MCF 10A (cell line): ENCODE results near the gene PIEZO2. TPM values are rescaled to one million over a fixed set of nuclear protein-coding genes. Genes with fewer than 3 reads are reported as not detected.

Experiments used
- BruUV-seq: library from RNA; stranded (reverse); fragments of 400-500 nt; replicated peaks from 2 replicates; lab custom pipeline; 2021; lab: Mats Ljungman, UMichigan
- CTCF ChIA-PET: fragments of 300-600 bp; sonication (Branson Sonifier 250); formaldehyde crosslinking; extraction: SDS; loops from one replicate; lab custom pipeline; 2021; ENCODE audit warnings: antibody characterized with exemption, inconsistent platforms; lab: Yijun Ruan, JAX
- POLR2A ChIA-PET: fragments of 300-600, 350-650 bp; sonication (Branson Sonifier 250); formaldehyde crosslinking; extraction: SDS; loops from one replicate; lab custom pipeline; 2020; ENCODE audit warnings: antibody characterized with exemption, inconsistent platforms; lab: Yijun Ruan, JAX
- DNase-seq: peaks from one replicate; pipeline ENCODE4 v3.0.0-alpha.2; 2018; ENCODE audit not compliant: unreplicated experiment
- H3K27ac Mint-ChIP-seq: one replicate; pipeline ENCODE4 v1.8.0; 2022; ENCODE audit warnings: mild to moderate bottlenecking, low read depth, mixed read lengths; ENCODE audit not compliant: unreplicated experiment
- H3K27me3 Mint-ChIP-seq: one replicate; pipeline ENCODE4 v1.8.0; 2022; ENCODE audit warnings: mixed read lengths; ENCODE audit not compliant: insufficient read depth, unreplicated experiment
- H3K36me3 Mint-ChIP-seq: one replicate; pipeline ENCODE4 v1.8.0; 2022; ENCODE audit warnings: mild to moderate bottlenecking, moderate library complexity, mixed read lengths; ENCODE audit not compliant: insufficient read depth, unreplicated experiment
- H3K4me1 Mint-ChIP-seq: one replicate; pipeline ENCODE4 v1.8.0; 2022; ENCODE audit warnings: mixed read lengths; ENCODE audit not compliant: insufficient read depth, unreplicated experiment
- H3K4me3 Mint-ChIP-seq: one replicate; pipeline ENCODE4 v1.8.0; 2022; ENCODE audit warnings: mild to moderate bottlenecking, moderate library complexity, mixed read lengths; ENCODE audit not compliant: unreplicated experiment
- H3K9me3 Mint-ChIP-seq: one replicate; pipeline ENCODE4 v1.8.0; 2022; ENCODE audit warnings: mixed read lengths; ENCODE audit not compliant: unreplicated experiment
- intact Hi-C: fragments of 100-400 bp; cut with micrococcal nuclease; formaldehyde crosslinking; loops from 2 replicates; pipeline ENCODE4 v1.14.1; 2022
- total RNA-seq: library from RNA; stranded (reverse); gene quantifications from 2 replicates; pipeline ENCODE4 v1.2.3, GENCODE V29; 2022
- TF ChIP-seq, protein P1 (sequence below): fragments of 200-600 bp; IDR thresholded peaks from one replicate; pipeline ENCODE4 v1.8.0; 2022; ENCODE audit warnings: antibody characterized with exemption, mild to moderate bottlenecking; ENCODE audit not compliant: unreplicated experiment

PIEZO2 gene
- total RNA-seq, 1 experiment from 2014 or later = 0.49 TPM

DNA sequence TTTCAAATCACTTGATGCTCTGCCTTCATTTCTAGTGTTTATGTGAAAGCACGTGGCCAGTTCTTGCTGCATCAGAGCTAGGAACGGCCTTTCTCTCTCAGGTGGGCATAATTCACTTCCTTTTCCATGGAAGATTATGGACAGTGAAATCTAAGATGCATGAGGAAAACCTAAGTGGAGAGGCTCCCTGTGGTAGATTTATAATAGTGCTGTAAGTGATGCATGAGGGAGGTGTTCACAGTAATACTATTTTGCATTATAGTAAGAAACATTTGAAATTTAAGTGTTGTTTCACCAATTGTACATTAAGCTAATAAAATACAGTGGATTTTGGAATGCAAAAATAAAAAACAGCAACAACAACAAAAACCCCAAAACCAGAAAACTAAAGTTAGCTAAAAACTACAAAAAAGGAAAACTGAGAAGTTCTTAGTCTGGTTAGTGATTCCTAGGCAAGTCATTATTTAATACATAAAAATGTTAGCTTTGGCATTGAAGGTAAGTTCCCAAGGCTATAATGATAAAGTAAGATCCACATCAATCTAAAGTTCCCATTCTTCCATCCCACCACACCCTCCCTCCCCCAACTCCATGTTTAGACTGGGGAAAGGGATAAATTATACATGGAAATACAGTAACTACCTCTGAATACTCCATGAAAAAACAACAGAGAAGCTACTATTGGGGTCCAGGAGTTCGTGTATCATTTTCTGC, 469.7 kb downstream of the PIEZO2 start:
- no peak for DNase-seq
- ChIA-PET CTCF (no interaction called here), POLR2A (interaction anchor here (1.3 kb wide), 1 partner anchor 116 kb away, joined by 4 read pairs; no protein-coding TSS in a partner anchor)
- H3K4me1 Mint-ChIP-seq = peaks cover 5% of the 10 kb centered on the region
- H3K27ac Mint-ChIP-seq = no peak overlapping the region
- H3K9me3 Mint-ChIP-seq = no peaks in the 10 kb centered on the region
- H3K27me3 Mint-ChIP-seq = no peaks in the 10 kb centered on the region
- TF ChIP-seq, protein P1, sequence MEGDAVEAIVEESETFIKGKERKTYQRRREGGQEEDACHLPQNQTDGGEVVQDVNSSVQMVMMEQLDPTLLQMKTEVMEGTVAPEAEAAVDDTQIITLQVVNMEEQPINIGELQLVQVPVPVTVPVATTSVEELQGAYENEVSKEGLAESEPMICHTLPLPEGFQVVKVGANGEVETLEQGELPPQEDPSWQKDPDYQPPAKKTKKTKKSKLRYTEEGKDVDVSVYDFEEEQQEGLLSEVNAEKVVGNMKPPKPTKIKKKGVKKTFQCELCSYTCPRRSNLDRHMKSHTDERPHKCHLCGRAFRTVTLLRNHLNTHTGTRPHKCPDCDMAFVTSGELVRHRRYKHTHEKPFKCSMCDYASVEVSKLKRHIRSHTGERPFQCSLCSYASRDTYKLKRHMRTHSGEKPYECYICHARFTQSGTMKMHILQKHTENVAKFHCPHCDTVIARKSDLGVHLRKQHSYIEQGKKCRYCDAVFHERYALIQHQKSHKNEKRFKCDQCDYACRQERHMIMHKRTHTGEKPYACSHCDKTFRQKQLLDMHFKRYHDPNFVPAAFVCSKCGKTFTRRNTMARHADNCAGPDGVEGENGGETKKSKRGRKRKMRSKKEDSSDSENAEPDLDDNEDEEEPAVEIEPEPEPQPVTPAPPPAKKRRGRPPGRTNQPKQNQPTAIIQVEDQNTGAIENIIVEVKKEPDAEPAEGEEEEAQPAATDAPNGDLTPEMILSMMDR = no peak
- intact Hi-C loops = no loop called here
- H3K4me3 Mint-ChIP-seq = no peak overlapping the region
- no peaks in the 10 kb centered on the region for H3K36me3 Mint-ChIP-seq
- no TSS peak for BruUV-seq

DNA sequence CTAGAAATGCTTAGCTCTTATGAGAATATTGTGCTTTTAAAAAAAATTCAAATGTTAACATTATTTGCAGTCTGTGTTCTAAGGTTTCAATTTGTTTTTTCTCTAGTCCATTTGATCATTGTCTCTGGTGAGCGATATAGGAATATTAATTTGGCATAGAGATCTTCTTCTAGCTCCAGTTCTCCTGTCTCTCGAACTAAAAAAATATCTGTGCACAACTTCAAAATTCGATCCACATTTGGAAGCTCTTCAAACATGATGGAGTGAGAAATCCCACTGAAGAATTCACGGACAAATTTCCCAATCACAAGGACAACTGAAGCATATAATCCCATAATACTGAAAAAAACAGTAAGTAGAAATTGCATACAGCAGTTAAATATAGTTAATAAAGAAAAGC, 477.9 kb downstream of the PIEZO2 start:
- intact Hi-C loops = no loop called here
- H3K4me3 Mint-ChIP-seq = no peak overlapping the region
- no TSS peak for BruUV-seq
- POLR2A ChIA-PET = interaction anchor here (0.9 to 2.6 kb wide), 3 partner anchors 9 to 111 kb away, joined by 3 to 5 read pairs (median 3); no protein-coding TSS in a partner anchor
- H3K4me1 Mint-ChIP-seq = peaks cover 5% of the 10 kb centered on the region
- H3K27me3 Mint-ChIP-seq = no peaks in the 10 kb centered on the region
- no peaks in the 10 kb centered on the region for H3K36me3 Mint-ChIP-seq
- H3K9me3 Mint-ChIP-seq = no peaks in the 10 kb centered on the region
- no peak for DNase-seq
- TF ChIP-seq, protein P1 = no peak
- no peak overlapping the region for H3K27ac Mint-ChIP-seq
- CTCF ChIA-PET = interaction anchor here (0.6 kb wide), 1 partner anchor 34 kb away, joined by 3 read pairs; no protein-coding TSS in a partner anchor

DNA sequence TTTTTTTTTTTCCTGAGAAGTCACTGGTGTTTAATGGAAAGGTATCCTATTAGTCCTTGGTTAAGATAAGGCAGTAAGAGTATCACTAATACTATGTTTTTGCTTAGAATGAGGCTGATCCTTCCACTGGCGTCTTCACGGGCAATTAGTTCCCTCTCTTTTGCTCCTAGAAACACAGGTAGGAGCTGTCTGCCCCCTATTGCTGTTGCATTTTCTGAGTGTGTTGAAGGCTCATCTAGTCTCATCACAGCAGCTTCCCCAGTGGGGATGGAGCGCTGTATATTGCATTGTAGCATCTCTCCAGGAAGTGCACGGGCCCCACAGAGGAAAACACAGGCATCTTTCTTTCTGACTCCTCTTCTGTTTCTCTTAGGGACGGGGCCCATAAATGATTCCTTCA, 478.5 kb downstream of the PIEZO2 start:
- ChIA-PET CTCF (interaction anchor here (0.6 kb wide), 1 partner anchor 35 kb away, joined by 3 read pairs; no protein-coding TSS in a partner anchor), POLR2A (interaction anchor here (0.9 to 2.6 kb wide), 3 partner anchors 8 to 110 kb away, joined by 3 to 5 read pairs (median 3); no protein-coding TSS in a partner anchor)

More for the DNA sequence above, 478.5 kb downstream of the PIEZO2 start:
- TF ChIP-seq, protein P1 = no peak
- Mint-ChIP-seq H3K9me3 (no peaks in the 10 kb centered on the region), H3K27ac (no peak overlapping the region), H3K4me1 (peaks cover 5% of the 10 kb centered on the region), H3K4me3 (no peak overlapping the region), H3K27me3 (no peaks in the 10 kb centered on the region), H3K36me3 (no peaks in the 10 kb centered on the region)
- intact Hi-C loops = no loop called here
- DNase-seq = no peak
- no TSS peak for BruUV-seq
